Esophagus muscularis mucosa (tissue), 4 donors: ENCODE measurements around the gene KIF14. TPM values are rescaled to one million over a fixed set of nuclear protein-coding genes. Genes with fewer than 3 reads are reported as not detected.

ENCODE experiments used
- DNase-seq: peaks from one replicate; pipeline ENCODE4 v3.0.0-alpha.2; 2017; ENCODE audit errors: extremely low spot score
- H3K27ac ChIP-seq, 4 donors: fragments of 200-600 bp; sonication (generic); replicated peaks in 1 of 4; 1 replicate in 3 of 4; 2 replicates in 1 of 4; pipeline ENCODE4 v1.5.1; 2016 to 2019; ENCODE audit warnings: mild to moderate bottlenecking in 1 of 4
- H3K27me3 ChIP-seq, 4 donors: fragments of 200-600 bp; sonication (generic); one replicate each; pipeline versions ENCODE4 v1.5.1 to v1.6.0; 2016 to 2019
- H3K36me3 ChIP-seq, 4 donors: fragments of 200-600 bp; sonication (generic); one replicate each; pipeline ENCODE4 v1.5.1; 2016 to 2019
- H3K4me1 ChIP-seq, 4 donors: fragments of 200-600 bp; sonication (generic); one replicate each; pipeline ENCODE4 v1.5.1; 2016 to 2019
- H3K4me3 ChIP-seq, 4 donors: fragments of 200-600 bp; sonication (generic); 1 replicate in 2 of 4; 2 replicates in 2 of 4; pipeline ENCODE4 v1.5.1; 2016 to 2019; ENCODE audit warnings: mild to moderate bottlenecking in 4 of 4, moderate library complexity in 1 of 4
- H3K9me3 ChIP-seq, 4 donors: fragments of 200-600 bp; sonication (generic); 1 replicate in 3 of 4; 2 replicates in 1 of 4; pipeline ENCODE4 v1.5.1; 2016 to 2019
- POLR2A ChIP-seq: fragments of 450-650 bp; IDR thresholded peaks from one replicate; pipeline ENCODE4 v1.6.1; 2017; ENCODE audit warnings: antibody characterized with exemption, moderate library complexity, mild to moderate bottlenecking, low read depth
- POLR2AphosphoS5 ChIP-seq, 2 donors: sonication (generic); formaldehyde crosslinking; IDR thresholded peaks; one replicate each; pipeline ENCODE4 v1.6.1; 2017; ENCODE audit warnings: antibody characterized with exemption in 2 of 2
- WGBS: methylation state at CpG from one replicate; pipeline ENCODE4 v1.1.5; 2018; 5-methylcytosine and 5-hydroxymethylcytosine counted together
- intact Hi-C: fragments of 100-400 bp; cut with DNase I; formaldehyde crosslinking; loops from one replicate; pipeline ENCODE4 v1.15.1; 2023
- total RNA-seq, 4 donors: library from RNA; depleted of rRNA; stranded (reverse); fragments of >200 nt; gene quantifications; one replicate each; pipeline versions ENCODE4 v1.1.0 to v1.2.1, GENCODE V29; 2016
- TF ChIP-seq, protein P1 (sequence below), 3 experiments: fragments of 200-600 bp in 2 of 3; fragments of 450-650 bp in 1 of 3; sonication (generic) in 2 of 3; IDR thresholded peaks; one replicate each; pipeline ENCODE4 v1.5.1; 2017 to 2019; ENCODE audit warnings: antibody characterized with exemption in 3 of 3, mild to moderate bottlenecking in 2 of 3, moderate library complexity in 1 of 3

Gene KIF14
- total RNA-seq, 4 donors from 2014 or later = under 0.01 to 0.17 (median 0.17) TPM; not detected in 1

DNA sequence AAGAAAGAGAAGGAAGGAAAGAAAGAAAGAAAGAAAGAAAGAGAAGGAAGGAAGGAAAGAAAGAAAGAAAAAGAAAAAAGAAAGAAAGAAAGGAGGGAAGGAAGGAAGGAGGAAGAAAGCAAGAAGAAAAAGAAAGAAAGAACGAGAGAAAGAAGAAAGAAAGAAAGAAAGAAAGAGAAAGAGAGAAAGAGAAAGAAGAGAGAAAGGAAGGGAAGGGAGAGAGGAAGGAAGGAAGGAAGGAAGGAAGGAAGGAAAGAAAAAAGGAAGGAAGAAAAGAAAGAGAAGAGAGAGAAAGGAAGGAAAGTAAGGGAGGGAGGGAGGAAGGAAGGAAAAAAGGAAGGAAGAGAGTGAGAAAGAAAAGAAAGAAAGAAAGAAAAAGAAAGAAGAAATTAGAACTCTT lies 115.3 kb downstream of the KIF14 start:
- Histone ChIP-seq H3K4me3 (no peak overlapping the region), H3K9me3 (no peaks in the 10 kb centered on the region), H3K27ac (no peak overlapping the region), H3K4me1 (no peaks in the 10 kb centered on the region), H3K36me3 (no peaks in the 10 kb centered on the region), H3K27me3 (peaks cover 0 to 5% (median 0%) of the 10 kb centered on the region in 4 donors)
- 74% methylated on average over 1 of the region's 1 CpG for WGBS
- TF ChIP-seq POLR2AphosphoS5 (IDR thresholded peaks at IDR 0.05) (no peak), POLR2A (no peak)
- TF ChIP-seq, protein P1, sequence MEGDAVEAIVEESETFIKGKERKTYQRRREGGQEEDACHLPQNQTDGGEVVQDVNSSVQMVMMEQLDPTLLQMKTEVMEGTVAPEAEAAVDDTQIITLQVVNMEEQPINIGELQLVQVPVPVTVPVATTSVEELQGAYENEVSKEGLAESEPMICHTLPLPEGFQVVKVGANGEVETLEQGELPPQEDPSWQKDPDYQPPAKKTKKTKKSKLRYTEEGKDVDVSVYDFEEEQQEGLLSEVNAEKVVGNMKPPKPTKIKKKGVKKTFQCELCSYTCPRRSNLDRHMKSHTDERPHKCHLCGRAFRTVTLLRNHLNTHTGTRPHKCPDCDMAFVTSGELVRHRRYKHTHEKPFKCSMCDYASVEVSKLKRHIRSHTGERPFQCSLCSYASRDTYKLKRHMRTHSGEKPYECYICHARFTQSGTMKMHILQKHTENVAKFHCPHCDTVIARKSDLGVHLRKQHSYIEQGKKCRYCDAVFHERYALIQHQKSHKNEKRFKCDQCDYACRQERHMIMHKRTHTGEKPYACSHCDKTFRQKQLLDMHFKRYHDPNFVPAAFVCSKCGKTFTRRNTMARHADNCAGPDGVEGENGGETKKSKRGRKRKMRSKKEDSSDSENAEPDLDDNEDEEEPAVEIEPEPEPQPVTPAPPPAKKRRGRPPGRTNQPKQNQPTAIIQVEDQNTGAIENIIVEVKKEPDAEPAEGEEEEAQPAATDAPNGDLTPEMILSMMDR (IDR thresholded peaks at IDR 0.05) = no peak
- no peak for DNase-seq
- intact Hi-C loops = no loop called here

Other genes with a start within 250 kb of the KIF14 start
- gene ZNF281, start 210.7 kb downstream of the KIF14 start, total RNA-seq = 10 to 100 TPM; 10.4 to 14.1 (median 12.4) TPM
- 10 to 100 TPM; 18.1 to 30.0 (median 21.7) TPM for gene DDX59, start 49.2 kb upstream of the KIF14 start, total RNA-seq
- 10 to 100 TPM; 34.6 to 44.0 (median 38.4) TPM for gene CAMSAP2, start 118.1 kb upstream of the KIF14 start, total RNA-seq